HepG2 (cell line): Measurements from ENCODE around the gene MFSD12. TPM values are rescaled to one million over a fixed set of nuclear protein-coding genes. Genes with fewer than 3 reads are reported as not detected.

Experiments
- ARID2 ChIP-seq: sonication (generic); formaldehyde crosslinking; IDR thresholded peaks from 2 replicates; pipeline ENCODE4 v1.8.1; 2022; ENCODE audit warnings: mild to moderate bottlenecking, missing genetic modification reagents, borderline replicate concordance
- ATF3 ChIP-seq: sonication (generic); formaldehyde crosslinking; IDR thresholded peaks from 2 replicates; pipeline ENCODE4 v1.4.0; 2020; ENCODE audit warnings: missing genetic modification reagents
- CCAR2 ChIP-seq: fragments of 200-400 bp; formaldehyde crosslinking; optimal IDR thresholded peaks from 2 replicates; pipeline ENCODE3; 2018; ENCODE audit warnings: low read depth, mild to moderate bottlenecking, low read length, moderate library complexity
- CSRNP1 ChIP-seq: sonication (generic); formaldehyde crosslinking; IDR thresholded peaks from 2 replicates; pipeline ENCODE4 v1.8.1; 2023; ENCODE audit warnings: mild to moderate bottlenecking, missing genetic modification reagents
- DPF2 ChIP-seq: sonication (generic); formaldehyde crosslinking; IDR thresholded peaks from 2 replicates; pipeline ENCODE4 v1.4.0; 2020; ENCODE audit warnings: mild to moderate bottlenecking, low read depth, missing genetic modification reagents, borderline replicate concordance
- GATAD1 ChIP-seq: IDR thresholded peaks from 2 replicates; pipeline ENCODE4 v1.6.1; 2016; ENCODE audit warnings: missing genetic modification reagents, missing compliant biosample characterization
- ISL2 ChIP-seq: sonication (generic); formaldehyde crosslinking; IDR thresholded peaks from 2 replicates; pipeline ENCODE4 v1.5.0; 2020; ENCODE audit warnings: missing genetic modification reagents
- PATZ1 ChIP-seq: sonication (generic); formaldehyde crosslinking; IDR thresholded peaks from 2 replicates; pipeline ENCODE4 v1.4.0; 2020; ENCODE audit warnings: missing genetic modification reagents
- POGZ ChIP-seq: sonication (generic); formaldehyde crosslinking; IDR thresholded peaks from 2 replicates; pipeline ENCODE4 v1.4.0; 2020; ENCODE audit warnings: mild to moderate bottlenecking, missing genetic modification reagents
- SATB2 ChIP-seq: sonication (generic); formaldehyde crosslinking; IDR thresholded peaks from 2 replicates; pipeline ENCODE4 v1.5.0; 2020; ENCODE audit warnings: missing genetic modification reagents
- TERF1 ChIP-seq: sonication (generic); formaldehyde crosslinking; IDR thresholded peaks from 2 replicates; pipeline ENCODE4 v1.8.0; 2022; ENCODE audit warnings: mild to moderate bottlenecking, missing genetic modification reagents, moderate library complexity
- THAP9 ChIP-seq: sonication (generic); formaldehyde crosslinking; IDR thresholded peaks from 2 replicates; pipeline ENCODE4; 2020; ENCODE audit warnings: missing genetic modification reagents, mild to moderate bottlenecking, borderline replicate concordance
- ZBTB39 ChIP-seq: sonication (generic); formaldehyde crosslinking; IDR thresholded peaks from 2 replicates; pipeline ENCODE4 v1.5.0; 2020; ENCODE audit warnings: missing genetic modification reagents
- ZMYM3 ChIP-seq: sonication (generic); formaldehyde crosslinking; IDR thresholded peaks from 2 replicates; pipeline ENCODE4 v1.5.1; 2020; ENCODE audit warnings: mild to moderate bottlenecking, missing genetic modification reagents
- ZNF629 ChIP-seq: sonication (generic); formaldehyde crosslinking; conservative IDR thresholded peaks from 2 replicates; pipeline ENCODE4 v1.5.0; 2020; ENCODE audit warnings: missing genetic modification reagents
- polyA plus RNA-seq, 8 experiments: library from polyadenylated mRNA; depleted of rRNA in 3 of 8; stranded (reverse) in 7 of 8; unstranded in 1 of 8; fragments of >200 nt; fragmentation: Illumina TruSeq in 4 of 8; extraction: Trizol in 4 of 8; gene quantifications; 2 replicates each; pipeline versions ENCODE4 v1.2.1 to v1.2.3, GENCODE V29; 2011 to 2016; ENCODE audit warnings: low read depth in 4 of 8, missing spikeins in 1 of 8, mixed read lengths in 1 of 8; ENCODE audit not compliant: insufficient read depth in 1 of 8
- total RNA-seq, 5 experiments: library from RNA; depleted of rRNA; stranded (reverse); fragments of >200 nt; fragmentation: Illumina TruSeq; extraction: Trizol; gene quantifications; 2 replicates each; pipeline ENCODE4 v1.2.3, GENCODE V29; 2016; ENCODE audit warnings: low read depth in 1 of 5
- TF ChIP-seq, protein P1 (sequence below): sonication (generic); formaldehyde crosslinking; IDR thresholded peaks from 2 replicates; pipeline ENCODE4 v1.4.0; 2020; ENCODE audit warnings: mild to moderate bottlenecking, missing genetic modification reagents

MFSD12 gene
- total and polyA plus RNA-seq, 2 of the 13 experiments (the other 11 are each of a cell fraction or from before 2014, with no cell fraction given), result 27.2 to 29.1 TPM

DNA sequence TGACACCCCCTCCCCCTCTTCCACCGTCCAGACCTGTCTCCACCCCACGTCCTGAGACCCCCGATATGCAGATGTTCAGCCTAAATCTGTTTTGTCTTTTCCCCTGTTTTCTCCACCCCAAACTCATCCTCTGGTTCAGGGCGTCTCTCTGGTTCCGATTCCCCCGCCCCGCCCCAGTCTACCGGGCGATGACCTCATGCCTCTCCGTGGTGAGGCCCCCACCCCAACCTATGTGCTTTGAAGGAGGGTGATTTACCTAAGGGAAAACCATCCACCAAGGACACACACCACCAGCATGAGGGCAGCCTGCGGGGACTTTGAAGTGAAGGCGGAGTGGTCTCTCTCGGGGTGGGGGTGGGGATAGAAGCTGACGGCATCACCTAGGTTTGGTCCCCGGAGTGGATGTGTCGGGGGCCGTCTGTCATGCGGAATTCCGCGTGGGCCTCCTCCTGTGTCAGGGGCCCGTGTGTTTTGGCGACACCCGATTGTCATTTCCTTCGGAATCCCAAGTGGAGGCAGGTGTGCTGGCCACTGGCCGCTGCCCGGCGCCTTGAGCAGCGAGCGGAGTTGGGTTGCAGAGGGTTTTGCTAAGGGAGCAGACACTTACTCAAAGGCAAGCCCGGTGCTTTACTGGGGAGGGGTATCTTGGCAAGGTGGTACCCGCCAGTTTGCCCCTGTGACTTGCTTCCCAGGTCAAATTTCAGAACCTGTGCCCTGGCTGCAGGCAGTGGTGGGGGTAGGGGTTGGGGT, 49.8 kb downstream of the MFSD12 start (continued):
- TF ChIP-seq THAP9 (CRISPR knock-in tag) (no peak), POGZ (peak; percentile 25; the same call in 1 of the 2 replicates), ZNF629 (no peak), ZMYM3 (CRISPR knock-in tag) (peak; percentile 29; the same call in 1 of the 2 replicates), ISL2 (CRISPR knock-in tag) (no peak), SATB2 (no peak), DPF2 (CRISPR knock-in tag) (no peak), GATAD1 (no peak), ZBTB39 (no peak), CSRNP1 (CRISPR knock-in tag) (no peak), CCAR2 (no peak), ARID2 (CRISPR knock-in tag) (no peak), TERF1 (no peak), ATF3 (CRISPR knock-in tag) (0 out of 2 replicates have a peak, but pooled peaks have one; percentile 59), PATZ1 (peak; percentile 76; the same call in 1 of the 2 replicates)
- TF ChIP-seq, protein P1, sequence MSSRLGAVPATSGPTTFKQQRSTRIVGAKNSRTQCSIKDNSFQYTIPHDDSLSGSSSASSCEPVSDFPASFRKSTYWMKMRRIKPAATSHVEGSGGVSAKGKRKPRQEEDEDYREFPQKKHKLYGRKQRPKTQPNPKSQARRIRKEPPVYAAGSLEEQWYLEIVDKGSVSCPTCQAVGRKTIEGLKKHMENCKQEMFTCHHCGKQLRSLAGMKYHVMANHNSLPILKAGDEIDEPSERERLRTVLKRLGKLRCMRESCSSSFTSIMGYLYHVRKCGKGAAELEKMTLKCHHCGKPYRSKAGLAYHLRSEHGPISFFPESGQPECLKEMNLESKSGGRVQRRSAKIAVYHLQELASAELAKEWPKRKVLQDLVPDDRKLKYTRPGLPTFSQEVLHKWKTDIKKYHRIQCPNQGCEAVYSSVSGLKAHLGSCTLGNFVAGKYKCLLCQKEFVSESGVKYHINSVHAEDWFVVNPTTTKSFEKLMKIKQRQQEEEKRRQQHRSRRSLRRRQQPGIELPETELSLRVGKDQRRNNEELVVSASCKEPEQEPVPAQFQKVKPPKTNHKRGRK (CRISPR knock-in tag), result no peak
